C4-2B (cell line): ENCODE data around the gene NHERF2.

Experiments
- ZFX ChIP-seq: fragments of 450-650 bp; IDR thresholded peaks from 2 replicates; pipeline ENCODE4 v1.6.1; 2017
- TF ChIP-seq, protein P1 (sequence below): fragments of 450-650 bp; conservative IDR thresholded peaks from 2 replicates; pipeline ENCODE4 v1.5.1; 2017; ENCODE audit warnings: mild to moderate bottlenecking

DNA sequence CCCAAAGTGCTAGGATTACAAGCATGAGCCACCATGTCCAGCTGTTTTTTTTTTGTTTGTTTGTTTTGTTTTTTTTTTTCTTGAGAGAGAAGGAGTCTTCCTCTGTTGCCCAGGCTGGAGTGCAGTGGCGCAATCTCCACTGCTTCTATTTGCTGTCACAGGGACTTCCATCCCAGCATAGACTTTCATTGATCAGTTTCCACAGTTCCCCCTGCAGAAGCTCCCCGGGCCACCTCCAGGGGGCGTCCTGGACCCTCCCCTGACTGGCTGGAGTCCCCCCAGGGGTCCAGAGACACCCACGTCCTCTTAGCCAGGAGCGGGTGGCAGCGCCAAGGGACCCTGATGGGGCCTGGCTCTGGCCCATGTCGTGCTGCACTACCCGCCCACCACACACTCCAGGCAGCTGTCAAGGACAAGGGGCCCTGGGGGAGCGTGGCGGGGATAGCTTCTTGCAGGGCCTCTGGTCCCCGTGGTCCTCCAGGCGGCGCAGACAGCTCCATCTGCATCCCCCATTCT, 10.2 kb upstream of the NHERF2 start:
- TF ChIP-seq, protein P1, sequence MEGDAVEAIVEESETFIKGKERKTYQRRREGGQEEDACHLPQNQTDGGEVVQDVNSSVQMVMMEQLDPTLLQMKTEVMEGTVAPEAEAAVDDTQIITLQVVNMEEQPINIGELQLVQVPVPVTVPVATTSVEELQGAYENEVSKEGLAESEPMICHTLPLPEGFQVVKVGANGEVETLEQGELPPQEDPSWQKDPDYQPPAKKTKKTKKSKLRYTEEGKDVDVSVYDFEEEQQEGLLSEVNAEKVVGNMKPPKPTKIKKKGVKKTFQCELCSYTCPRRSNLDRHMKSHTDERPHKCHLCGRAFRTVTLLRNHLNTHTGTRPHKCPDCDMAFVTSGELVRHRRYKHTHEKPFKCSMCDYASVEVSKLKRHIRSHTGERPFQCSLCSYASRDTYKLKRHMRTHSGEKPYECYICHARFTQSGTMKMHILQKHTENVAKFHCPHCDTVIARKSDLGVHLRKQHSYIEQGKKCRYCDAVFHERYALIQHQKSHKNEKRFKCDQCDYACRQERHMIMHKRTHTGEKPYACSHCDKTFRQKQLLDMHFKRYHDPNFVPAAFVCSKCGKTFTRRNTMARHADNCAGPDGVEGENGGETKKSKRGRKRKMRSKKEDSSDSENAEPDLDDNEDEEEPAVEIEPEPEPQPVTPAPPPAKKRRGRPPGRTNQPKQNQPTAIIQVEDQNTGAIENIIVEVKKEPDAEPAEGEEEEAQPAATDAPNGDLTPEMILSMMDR, result peak; percentile 68
- no peak for TF ChIP-seq ZFX
